ENCODE results near the gene QKI. TPM values are rescaled to one million over a fixed set of nuclear protein-coding genes. Genes with fewer than 3 reads are reported as not detected.

Gene QKI
- total and polyA plus RNA-seq, 2 of the 8 experiments (the other 6 are each of a cell fraction or from before 2014, with no cell fraction given), result 181 to 183 TPM

DNA sequence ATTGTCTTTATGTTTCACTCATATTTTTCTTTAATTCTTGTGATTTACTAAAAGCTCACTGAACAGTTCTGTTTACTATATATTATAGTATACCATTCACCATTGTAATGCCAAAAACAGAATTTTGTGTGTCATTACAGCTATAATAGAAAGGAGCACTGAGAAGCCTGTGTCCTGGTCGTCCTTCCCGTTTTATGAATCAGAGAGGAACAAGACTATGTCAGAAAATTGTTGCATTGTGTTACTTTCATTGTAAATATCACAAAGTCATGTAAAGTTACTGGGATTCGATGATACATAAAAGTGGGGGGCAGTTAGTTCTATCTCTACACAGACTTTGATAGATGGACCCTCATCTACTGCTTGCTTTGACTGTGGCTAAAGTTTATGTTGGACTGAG, 145.1 kb downstream of the QKI start:
- no peak overlapping the region for H2BK120ac ChIP-seq (replicated peaks; ENCODE audit: low read depth, low read length)
- no peaks in the 10 kb centered on the region for H3K4me1 ChIP-seq (replicated peaks in 1 of 4; ENCODE audit: control insufficient read depth in 3 of 4, insufficient read depth in 4 of 4, low read length in 3 of 4)
- H3K27me3 ChIP-seq (replicated peaks in 1 of 4; ENCODE audit: control insufficient read depth in 3 of 4, extremely low read depth in 1 of 4, insufficient read depth in 3 of 4, low read length in 3 of 4), result no peaks in the 10 kb centered on the region
- H4K20me1 ChIP-seq (replicated peaks in 1 of 2; ENCODE audit: control insufficient read depth in 1 of 2, insufficient read depth in 2 of 2, low read length in 2 of 2), result peaks cover 0 to 3% of the 10 kb centered on the region in 2 experiments
- no peaks in the 10 kb centered on the region for H3K9me3 ChIP-seq (ENCODE audit: insufficient read depth in 2 of 2, low read depth in 1 of 2, low read length in 1 of 2)
- no peak overlapping the region for H2BK5ac ChIP-seq (ENCODE audit: low read depth, low read length)
- no peak overlapping the region for H2AK5ac ChIP-seq (ENCODE audit: low read depth, low read length)
- no peak overlapping the region for H3K4ac ChIP-seq (replicated peaks; ENCODE audit: insufficient read length, low read depth, low read length)
- H3K9ac ChIP-seq (replicated peaks in 1 of 4; ENCODE audit: extremely low read depth in 1 of 4, low read depth in 3 of 4, low read length in 3 of 4), result no peak overlapping the region
- ChIA-PET CTCF (ENCODE audit: partially characterized antibody) (interaction anchor here (0.6 kb wide), 1 partner anchor 545 kb away, joined by 3 read pairs; no protein-coding TSS in a partner anchor), POLR2A (ENCODE audit: partially characterized antibody) (no interaction called here)
- no peak overlapping the region for H2BK12ac ChIP-seq (ENCODE audit: low read depth, low read length)
- H3K23me2 ChIP-seq (ENCODE audit: low read depth, low read length), result no peaks in the 10 kb centered on the region
- no peak overlapping the region for H3K4me2 ChIP-seq (ENCODE audit: insufficient read depth in 1 of 2, low read depth in 2 of 2, low read length in 2 of 2)
- H4K8ac ChIP-seq (ENCODE audit: extremely low read depth, insufficient read depth, low read length), result no peak overlapping the region
- no peak overlapping the region for H2BK20ac ChIP-seq (ENCODE audit: low read length)
- no peak overlapping the region for H3K4me3 ChIP-seq (ENCODE audit: extremely low read depth in 1 of 4, insufficient read depth in 2 of 4, low read depth in 3 of 4, low read length in 4 of 4)
- peaks cover 0 to 20% (median 8%) of the 10 kb centered on the region in 4 experiments; a peak in 4 of 8 replicates for H3K36me3 ChIP-seq (ENCODE audit: control insufficient read depth in 2 of 4, insufficient read depth in 4 of 4, low read length in 3 of 4)
- peaks cover 3 to 58% of the 10 kb centered on the region in 2 experiments; a peak in 3 of 4 replicates for H3K79me2 ChIP-seq (ENCODE audit: control insufficient read depth in 1 of 2, insufficient read depth in 2 of 2, low read length in 2 of 2)
- no peak overlapping the region for H3K23ac ChIP-seq (ENCODE audit: insufficient read length)
- H3K56ac ChIP-seq (replicated peaks; ENCODE audit: insufficient read length, low read depth, low read length), result no peak overlapping the region
- no peak overlapping the region for H3K14ac ChIP-seq (ENCODE audit: insufficient read length)
- H3K79me1 ChIP-seq (ENCODE audit: low read depth, low read length), result no peaks in the 10 kb centered on the region
- H4K5ac ChIP-seq (ENCODE audit: insufficient read length, low read depth, low read length), result no peak overlapping the region
- no peak overlapping the region for H2AFZ ChIP-seq (ENCODE audit: low read length)
- H2BK15ac ChIP-seq (ENCODE audit: low read length), result no peak overlapping the region
- H3K27ac ChIP-seq (ENCODE audit: low read depth, low read length), result no peak overlapping the region
- no peak overlapping the region for H3K18ac ChIP-seq (ENCODE audit: extremely low read depth, low read length)
- no peak for FAIRE-seq
- H4K91ac ChIP-seq (replicated peaks; ENCODE audit: insufficient read length, low read length), result no peak overlapping the region
- WGBS, 2 experiments (ENCODE audit: extremely low coverage in 1 of 2, insufficient coverage in 1 of 2, insufficient read length in 1 of 2, insufficient replicate concordance in 2 of 2, low coverage in 1 of 2, low lambda C conversion rate in 2 of 2, missing lambda C conversion rate in 1 of 2), result 79% methylated on average over 3 of the region's 3 CpGs; no CpG with 5 or more reads in 1 of the 2 experiments
- DNase-seq (ENCODE audit: low read depth in 1 of 2, low spot score in 2 of 2), result no peak
- no peak for TF ChIP-seq EP300 (IDR thresholded peaks at IDR 0.05; ENCODE audit: borderline replicate concordance in 1 of 2, low read depth in 2 of 2, low read length in 2 of 2)
